Endothelial cell (in vitro differentiated cells): ENCODE data around the gene BANP. TPM values are rescaled to one million over a fixed set of nuclear protein-coding genes. Genes with fewer than 3 reads are reported as not detected.
"Not testable (repeated sequence)": the region's sequence is repeated elsewhere in the genome, so short reads cannot be mapped to it uniquely, and the experiment has no call there.

ENCODE experiments used
- DNase-seq: peaks from one replicate; pipeline ENCODE4 v3.0.0; 2021; ENCODE audit warnings: low spot score
- H3K27ac Mint-ChIP-seq: one replicate; pipeline ENCODE4 v1.8.0; 2021; ENCODE audit warnings: mixed read lengths, inconsistent platforms; ENCODE audit not compliant: unreplicated experiment
- H3K27me3 Mint-ChIP-seq: one replicate; pipeline ENCODE4 v1.8.0; 2021; ENCODE audit warnings: mild to moderate bottlenecking, moderate library complexity, mixed read lengths, inconsistent platforms; ENCODE audit not compliant: unreplicated experiment
- H3K36me3 Mint-ChIP-seq: one replicate; pipeline ENCODE4 v1.8.0; 2021; ENCODE audit warnings: mild to moderate bottlenecking, low read depth, mixed read lengths, inconsistent platforms; ENCODE audit not compliant: unreplicated experiment
- H3K4me1 Mint-ChIP-seq: one replicate; pipeline ENCODE4 v1.8.0; 2021; ENCODE audit warnings: mild to moderate bottlenecking, mixed read lengths, inconsistent platforms; ENCODE audit not compliant: unreplicated experiment
- H3K4me3 Mint-ChIP-seq: one replicate; pipeline ENCODE4 v1.8.0; 2021; ENCODE audit warnings: mild to moderate bottlenecking, mixed read lengths, inconsistent platforms; ENCODE audit not compliant: unreplicated experiment
- H3K9me3 Mint-ChIP-seq: one replicate; pipeline ENCODE4 v1.8.0; 2021; ENCODE audit warnings: mixed read lengths, inconsistent platforms; ENCODE audit not compliant: unreplicated experiment
- total RNA-seq: library from RNA; stranded (reverse); fragmentation: NEBNext Ultra II Directional; extraction: Animal tissue kit (Norgen Biotek cat#: 25700); gene quantifications from one replicate; pipeline ENCODE4 v1.2.1, GENCODE V29; 2021; ENCODE audit not compliant: unreplicated experiment
- TF ChIP-seq, protein P1 (sequence below): fragments of 200-600 bp; sonication (generic); IDR thresholded peaks from one replicate; pipeline ENCODE4 v1.5.0; 2021; ENCODE audit warnings: antibody characterized with exemption; ENCODE audit not compliant: unreplicated experiment

The BANP gene
- total RNA-seq, 1 donor from 2014 or later, result 33.3 TPM

DNA sequence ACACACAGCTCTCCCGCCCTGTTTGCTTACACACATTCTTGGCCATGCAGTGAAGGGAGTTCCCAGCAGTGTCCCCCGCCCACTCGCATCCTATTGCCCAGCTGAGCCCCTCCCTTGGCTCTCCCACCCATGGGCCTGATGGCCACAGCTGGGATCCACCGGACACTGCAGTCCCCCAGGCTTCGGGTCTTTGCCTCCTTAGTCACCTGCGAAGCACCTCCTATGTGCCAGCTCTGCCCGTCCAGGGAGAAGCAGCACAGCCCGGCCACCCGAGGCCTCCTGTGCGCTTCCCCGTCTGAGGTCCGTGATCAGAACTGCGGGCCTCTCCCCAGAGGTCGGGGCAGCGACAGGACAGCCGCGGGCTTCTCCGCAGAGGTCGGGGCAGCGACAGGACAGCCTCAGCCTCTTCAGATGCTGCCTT is 136.9 kb downstream of the BANP start:
- Mint-ChIP-seq H3K4me3 (no peak overlapping the region), H3K27me3 (no peaks in the 10 kb centered on the region), H3K9me3 (no peaks in the 10 kb centered on the region), H3K4me1 (no peaks in the 10 kb centered on the region), H3K36me3 (no peaks in the 10 kb centered on the region), H3K27ac (no peak overlapping the region)
- DNase-seq, result no peak
- TF ChIP-seq, protein P1, sequence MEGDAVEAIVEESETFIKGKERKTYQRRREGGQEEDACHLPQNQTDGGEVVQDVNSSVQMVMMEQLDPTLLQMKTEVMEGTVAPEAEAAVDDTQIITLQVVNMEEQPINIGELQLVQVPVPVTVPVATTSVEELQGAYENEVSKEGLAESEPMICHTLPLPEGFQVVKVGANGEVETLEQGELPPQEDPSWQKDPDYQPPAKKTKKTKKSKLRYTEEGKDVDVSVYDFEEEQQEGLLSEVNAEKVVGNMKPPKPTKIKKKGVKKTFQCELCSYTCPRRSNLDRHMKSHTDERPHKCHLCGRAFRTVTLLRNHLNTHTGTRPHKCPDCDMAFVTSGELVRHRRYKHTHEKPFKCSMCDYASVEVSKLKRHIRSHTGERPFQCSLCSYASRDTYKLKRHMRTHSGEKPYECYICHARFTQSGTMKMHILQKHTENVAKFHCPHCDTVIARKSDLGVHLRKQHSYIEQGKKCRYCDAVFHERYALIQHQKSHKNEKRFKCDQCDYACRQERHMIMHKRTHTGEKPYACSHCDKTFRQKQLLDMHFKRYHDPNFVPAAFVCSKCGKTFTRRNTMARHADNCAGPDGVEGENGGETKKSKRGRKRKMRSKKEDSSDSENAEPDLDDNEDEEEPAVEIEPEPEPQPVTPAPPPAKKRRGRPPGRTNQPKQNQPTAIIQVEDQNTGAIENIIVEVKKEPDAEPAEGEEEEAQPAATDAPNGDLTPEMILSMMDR, result no peak

DNA sequence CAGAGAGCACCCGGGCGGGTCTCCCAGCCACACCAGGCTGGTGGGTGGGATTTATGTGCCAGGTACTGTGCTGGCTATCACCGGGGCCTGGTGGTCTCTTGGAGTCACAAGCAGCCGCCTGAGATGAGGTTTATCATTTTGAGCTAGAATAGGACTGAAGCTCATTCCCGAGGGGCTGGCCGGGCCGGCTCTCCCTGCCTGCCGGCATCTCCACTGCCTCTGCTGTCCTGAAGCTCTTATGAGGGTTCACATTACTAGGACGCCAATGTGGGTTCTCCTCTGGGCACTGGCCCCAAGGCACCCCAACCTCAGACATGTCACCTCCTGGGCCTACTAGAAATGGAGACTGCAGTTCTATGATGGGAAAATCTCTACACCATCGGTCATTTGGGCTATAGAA is 137.4 kb downstream of the BANP start:
- H3K27me3 Mint-ChIP-seq, H3K4me1 Mint-ChIP-seq, H3K9me3 Mint-ChIP-seq, H3K4me3 Mint-ChIP-seq, H3K36me3 Mint-ChIP-seq, H3K27ac Mint-ChIP-seq, DNase-seq: not testable (repeated sequence)

DNA sequence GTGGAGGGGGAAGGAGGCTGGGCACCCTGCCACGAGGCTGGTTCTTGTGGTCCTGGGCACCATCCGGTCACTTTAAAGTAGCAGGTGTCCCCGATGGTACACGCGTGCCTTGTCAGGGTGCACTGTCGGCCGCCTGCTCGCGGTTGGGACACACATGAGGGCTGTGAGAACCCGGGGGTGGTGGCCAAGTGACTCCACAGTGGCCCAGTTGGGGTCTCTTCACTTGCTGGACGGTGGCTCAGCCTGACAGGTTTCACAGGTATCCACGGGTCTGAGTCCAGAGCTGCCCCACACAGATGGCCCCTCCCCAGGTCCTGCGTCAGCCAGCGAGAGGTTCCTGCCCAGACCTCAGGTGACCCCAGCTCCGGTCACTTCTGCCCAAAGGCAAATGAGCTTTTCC is 137.8 kb downstream of the BANP start:
- not testable (repeated sequence) for DNase-seq, H3K36me3 Mint-ChIP-seq, H3K9me3 Mint-ChIP-seq, H3K27ac Mint-ChIP-seq, H3K4me1 Mint-ChIP-seq, H3K27me3 Mint-ChIP-seq, H3K4me3 Mint-ChIP-seq

DNA sequence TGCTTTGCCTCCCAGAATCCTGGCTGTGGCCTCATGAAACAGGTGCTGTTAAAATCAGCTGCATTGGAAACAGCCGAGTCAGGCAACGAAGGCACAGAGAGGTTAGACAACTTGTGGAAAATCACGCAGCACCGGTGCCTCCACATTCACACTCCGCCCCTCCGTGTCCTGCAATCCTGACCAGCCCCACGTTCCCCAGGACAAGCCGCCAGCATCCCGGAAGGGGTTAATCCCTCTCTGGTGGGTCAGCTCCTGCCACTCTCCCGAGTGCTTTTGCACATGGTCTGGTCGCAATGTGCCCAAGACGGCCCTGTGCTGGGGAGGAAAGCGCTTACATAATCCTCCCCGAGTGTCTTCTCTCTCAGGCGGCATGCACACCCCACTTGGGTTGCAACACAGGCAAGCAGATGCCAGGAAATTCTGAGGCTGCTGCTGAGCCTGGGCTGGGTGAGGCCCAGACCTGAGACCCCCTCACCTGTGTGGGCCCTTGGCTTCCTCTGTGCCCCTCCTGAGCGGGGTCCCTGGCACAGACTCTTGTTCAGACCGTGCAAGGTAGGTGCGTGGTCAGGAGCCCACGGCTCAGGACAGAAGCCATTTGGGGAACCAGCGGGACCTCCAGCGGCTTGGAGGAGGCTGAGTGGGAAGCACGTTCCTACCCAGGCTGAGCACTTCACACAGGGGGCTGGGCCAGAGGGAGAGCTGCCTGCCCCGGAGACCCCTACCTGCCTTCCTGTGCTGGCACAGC is 138.6 kb downstream of the BANP start:
- H3K4me1 Mint-ChIP-seq, H3K27ac Mint-ChIP-seq: not testable (repeated sequence)

DNA sequence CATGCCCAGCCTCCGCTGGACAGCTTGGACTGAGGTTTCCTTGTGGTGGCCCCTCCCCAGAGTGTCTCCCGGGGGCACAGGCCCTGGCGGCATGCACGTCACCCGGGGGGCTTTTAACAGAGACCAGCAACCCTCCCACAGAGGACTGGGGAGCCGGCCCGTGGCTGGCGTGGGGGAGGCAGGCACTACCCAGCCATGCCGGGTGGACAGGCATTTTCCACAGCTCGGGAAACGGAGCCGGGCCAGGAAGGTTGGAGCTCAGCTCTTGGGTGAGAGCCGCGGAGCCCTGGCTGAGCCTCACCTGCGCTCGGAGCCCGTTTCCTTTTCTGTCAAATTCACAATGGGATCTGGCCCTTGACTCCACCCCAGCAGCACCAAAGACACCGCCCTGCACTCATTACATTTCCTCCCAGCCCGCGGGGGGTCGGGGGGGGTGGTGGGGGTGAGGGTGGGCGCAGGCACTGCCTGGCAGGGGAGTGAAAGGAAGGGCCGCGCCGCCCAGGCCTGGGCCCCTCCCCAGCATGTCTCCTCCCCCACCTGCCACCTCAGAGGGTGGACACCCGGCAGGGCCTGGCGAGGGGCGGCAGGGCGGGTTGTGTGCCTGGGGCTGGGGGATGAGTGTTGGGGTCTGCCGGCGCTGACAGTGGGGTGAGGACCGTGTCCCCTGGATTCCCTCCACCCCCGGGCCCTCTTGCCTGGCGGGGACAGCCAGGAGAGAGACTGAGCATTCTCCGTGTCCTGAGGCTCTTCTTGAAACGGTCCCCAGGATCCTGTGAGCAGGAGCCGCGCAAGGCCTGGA is 139.3 kb downstream of the BANP start:
- not testable (repeated sequence) for H3K36me3 Mint-ChIP-seq, DNase-seq, H3K27me3 Mint-ChIP-seq, H3K4me1 Mint-ChIP-seq, H3K27ac Mint-ChIP-seq, H3K4me3 Mint-ChIP-seq, H3K9me3 Mint-ChIP-seq

More for the DNA sequence above, 138.6 kb downstream of the BANP start:
- not testable (repeated sequence) for H3K36me3 Mint-ChIP-seq, H3K27me3 Mint-ChIP-seq, H3K4me3 Mint-ChIP-seq, DNase-seq, H3K9me3 Mint-ChIP-seq

DNA sequence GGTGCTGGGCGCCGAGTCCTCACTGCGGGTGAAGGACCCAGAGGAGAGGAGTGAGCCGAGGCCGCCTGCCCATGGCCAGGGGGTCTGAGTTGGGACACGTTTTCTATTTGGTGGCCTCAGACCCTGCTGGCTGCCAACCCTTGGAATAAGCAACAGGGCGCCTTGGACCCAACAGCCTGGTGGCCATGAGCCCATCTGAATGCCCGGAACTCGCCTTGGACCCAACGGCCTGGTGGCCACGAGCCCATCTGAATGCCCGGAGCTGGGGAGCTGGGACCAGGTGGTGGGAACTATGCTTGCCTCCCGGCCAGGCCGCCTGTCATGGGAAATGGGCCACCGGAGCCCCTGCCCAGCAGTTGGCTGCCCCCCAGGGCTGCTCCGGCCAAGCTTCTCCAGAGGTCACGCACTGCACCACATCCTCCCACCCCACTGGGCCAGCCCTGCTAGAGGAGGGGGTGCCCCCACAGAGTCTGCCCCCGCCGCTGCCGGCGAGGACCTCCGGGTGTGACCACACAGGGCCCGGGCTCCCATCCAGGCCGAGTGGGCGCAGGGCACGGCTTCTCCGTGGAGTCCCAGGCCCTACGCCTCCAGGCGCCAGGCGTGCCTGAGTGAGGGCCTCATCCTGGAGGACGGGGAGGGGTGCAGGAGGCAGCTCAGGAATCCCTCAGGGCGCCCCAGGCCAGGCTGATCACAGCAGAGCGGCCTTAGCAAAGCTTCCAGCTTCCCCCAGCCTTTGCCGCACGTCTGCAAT is 140.2 kb downstream of the BANP start:
- H3K27me3 Mint-ChIP-seq, DNase-seq, H3K27ac Mint-ChIP-seq, H3K4me1 Mint-ChIP-seq, H3K9me3 Mint-ChIP-seq, H3K36me3 Mint-ChIP-seq, H3K4me3 Mint-ChIP-seq: not testable (repeated sequence)

DNA sequence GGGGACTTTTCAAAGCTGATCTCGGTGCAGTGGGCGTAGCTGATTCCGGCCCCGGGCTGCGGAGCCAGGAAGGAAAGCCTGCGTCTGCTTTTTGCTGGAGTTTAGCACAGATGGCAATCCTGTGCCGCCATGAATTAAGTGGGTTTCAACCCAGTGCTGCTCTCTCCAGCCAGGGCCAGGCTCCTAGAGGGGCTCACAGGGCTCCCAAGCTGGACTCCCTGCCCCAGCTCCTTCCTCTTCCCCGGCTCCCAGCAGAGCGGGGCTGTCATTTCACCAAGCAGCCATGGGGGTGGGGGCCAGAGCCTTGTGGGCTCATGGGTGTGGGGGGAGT is 140.7 kb downstream of the BANP start:
- not testable (repeated sequence) for H3K27me3 Mint-ChIP-seq, DNase-seq, H3K4me3 Mint-ChIP-seq, H3K27ac Mint-ChIP-seq, H3K9me3 Mint-ChIP-seq, H3K4me1 Mint-ChIP-seq, H3K36me3 Mint-ChIP-seq

DNA sequence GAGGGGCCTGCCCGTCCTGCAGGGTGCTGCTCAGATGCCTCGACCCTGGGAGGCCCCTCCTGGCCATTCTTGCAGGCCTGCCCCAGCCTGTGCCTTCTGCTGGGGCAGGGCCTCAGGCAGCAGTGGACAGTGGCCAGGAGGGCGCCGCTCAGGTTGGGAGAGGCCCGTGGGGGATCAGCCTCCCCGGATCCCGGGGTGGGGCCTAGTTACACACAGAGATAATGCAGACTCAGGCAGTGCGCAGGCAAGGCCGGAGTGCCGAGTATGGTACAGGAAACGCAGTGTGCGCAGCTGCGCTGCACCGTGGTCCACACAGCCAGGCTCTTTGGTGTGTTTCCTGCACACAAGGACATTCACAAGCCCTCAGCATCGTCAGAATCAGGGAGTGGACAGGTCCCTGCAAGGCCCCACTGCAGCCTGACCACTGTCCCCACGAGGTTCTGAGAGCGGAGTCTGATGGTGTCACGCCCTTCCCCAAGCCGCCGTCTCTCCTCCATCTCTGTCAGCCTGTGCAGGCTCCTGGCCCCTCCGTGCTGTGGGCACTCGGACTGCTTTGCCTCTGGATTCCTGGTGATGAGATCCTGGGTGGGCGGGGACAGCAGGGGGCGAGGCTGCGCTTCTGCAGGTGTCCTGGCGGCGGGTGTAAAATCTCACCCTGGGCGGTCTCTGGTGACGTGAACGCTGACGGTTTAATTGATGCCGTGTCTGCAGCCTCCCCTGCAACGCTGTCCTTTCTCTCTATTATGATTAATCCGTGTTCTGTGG is 141.7 kb downstream of the BANP start:
- not testable (repeated sequence) for H3K4me3 Mint-ChIP-seq, DNase-seq, H3K36me3 Mint-ChIP-seq, H3K27ac Mint-ChIP-seq, H3K27me3 Mint-ChIP-seq, H3K4me1 Mint-ChIP-seq, H3K9me3 Mint-ChIP-seq

DNA sequence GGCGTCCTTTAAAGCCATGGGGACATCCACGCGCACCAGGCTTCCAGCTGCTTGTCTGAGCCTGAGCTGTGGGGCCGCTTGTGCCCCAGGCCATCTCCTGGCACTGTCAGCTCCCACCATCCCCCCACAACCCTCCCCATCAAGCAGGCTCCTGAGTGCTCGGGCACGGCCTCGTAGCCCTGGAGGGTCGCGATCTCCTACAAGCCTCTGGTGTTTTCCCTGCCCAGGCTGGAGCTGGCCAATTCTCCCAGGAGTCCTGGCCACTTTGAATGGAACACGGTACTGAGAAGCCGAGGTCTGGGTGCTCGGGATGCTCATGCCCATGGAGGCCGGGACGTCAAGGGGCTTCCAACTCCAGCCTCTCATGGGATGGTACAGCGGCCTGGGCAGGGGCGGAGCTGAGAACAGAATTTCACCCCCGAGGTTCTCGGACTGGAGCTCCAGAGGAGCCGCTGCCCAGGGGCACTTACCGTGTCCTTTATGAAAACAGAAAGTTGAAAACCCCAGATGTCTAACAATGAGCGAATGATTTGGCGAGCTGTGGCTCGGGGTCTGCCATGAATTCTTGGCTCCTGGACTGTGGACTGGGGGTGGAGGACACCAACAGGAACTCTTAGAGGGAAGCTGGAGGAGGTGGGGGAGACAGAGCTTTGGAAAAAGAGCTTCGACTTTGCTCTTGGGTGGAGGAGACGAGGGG is 142.5 kb downstream of the BANP start:
- not testable (repeated sequence) for H3K4me3 Mint-ChIP-seq, H3K4me1 Mint-ChIP-seq, H3K36me3 Mint-ChIP-seq, H3K27ac Mint-ChIP-seq, H3K27me3 Mint-ChIP-seq, H3K9me3 Mint-ChIP-seq, DNase-seq

DNA sequence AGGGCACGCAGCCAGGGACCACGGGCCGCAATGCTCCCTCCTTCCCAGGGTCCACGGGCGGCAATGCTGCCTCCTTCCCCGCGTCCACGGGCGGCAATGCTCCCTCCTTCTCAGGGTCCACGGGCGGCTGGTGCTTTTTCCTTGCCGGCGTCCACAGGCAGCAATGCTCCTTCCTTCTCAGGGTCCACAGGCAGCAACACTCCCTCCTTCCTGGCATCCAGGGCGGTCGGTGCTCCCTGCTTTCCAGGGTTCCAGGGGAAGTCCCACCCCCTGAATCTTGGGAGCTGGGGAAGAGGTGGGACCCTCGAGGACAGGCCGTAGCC is 143.0 kb downstream of the BANP start:
- not testable (repeated sequence) for H3K9me3 Mint-ChIP-seq, H3K4me3 Mint-ChIP-seq, H3K27ac Mint-ChIP-seq

More for the DNA sequence above, 143.0 kb downstream of the BANP start:
- not testable (repeated sequence) for H3K27me3 Mint-ChIP-seq, DNase-seq, H3K36me3 Mint-ChIP-seq, H3K4me1 Mint-ChIP-seq
